CD4-positive, CD25-positive, alpha-beta regulatory T cell (primary cell): Measurements from ENCODE around the gene FAM83E. TPM values are rescaled to one million over a fixed set of nuclear protein-coding genes. Genes with fewer than 3 reads are reported as not detected.
A peak's percentile ranks its signal among the peaks of the same experiment; 100 is the strongest.

Experiments
- ATAC-seq, 2 donors: fragments of 150-1000 bp; cut with Tn5 transposase; one replicate each; pipeline ENCODE4 v1.10.0; 2021; ENCODE audit warnings: low read depth in 2 of 2, moderate number of reproducible peaks in 2 of 2, moderate library complexity in 1 of 2
- DNase-seq, 3 donors: peaks; one replicate each; pipeline versions ENCODE4 v3.0.0 to v3.0.0-alpha.2; 2012 to 2022; ENCODE audit warnings: mixed read lengths in 1 of 3
- H3K27ac ChIP-seq: one replicate; pipeline ENCODE4 v1.7.0; 2013; ENCODE audit warnings: mild to moderate bottlenecking, low read length; ENCODE audit not compliant: insufficient read depth, poor library complexity, severe bottlenecking
- H3K27me3 ChIP-seq: one replicate; pipeline ENCODE4 v1.7.0; 2013; ENCODE audit warnings: low read length; ENCODE audit not compliant: control insufficient read depth, insufficient read depth
- H3K36me3 ChIP-seq: one replicate; pipeline ENCODE4 v1.7.0; 2013; ENCODE audit warnings: mild to moderate bottlenecking, low read length, moderate library complexity; ENCODE audit not compliant: control insufficient read depth, insufficient read depth
- H3K4me1 ChIP-seq: 2 replicates; pipeline ENCODE4 v1.7.0; 2013; ENCODE audit warnings: mild to moderate bottlenecking, low read length; ENCODE audit not compliant: insufficient read depth, control insufficient read depth, poor library complexity, severe bottlenecking
- H3K4me3 ChIP-seq: one replicate; pipeline ENCODE4 v1.7.0; 2013; ENCODE audit warnings: low read depth, mild to moderate bottlenecking, low read length, moderate library complexity
- H3K9me3 ChIP-seq, 2 experiments: 1 replicate in 1 of 2; 2 replicates in 1 of 2; pipeline ENCODE4 v1.7.0; 2013; ENCODE audit warnings: low read length in 2 of 2, mild to moderate bottlenecking in 1 of 2, moderate library complexity in 1 of 2; ENCODE audit not compliant: control insufficient read depth in 2 of 2
- H3K27ac Mint-ChIP-seq, 3 donors: one replicate each; pipeline ENCODE4 v1.8.0; 2020 to 2022; ENCODE audit warnings: mild to moderate bottlenecking in 3 of 3, mixed read lengths in 3 of 3, moderate library complexity in 2 of 3
- H3K27me3 Mint-ChIP-seq: one replicate; pipeline ENCODE4 v1.8.0; 2022; ENCODE audit warnings: mild to moderate bottlenecking, mixed read lengths
- H3K36me3 Mint-ChIP-seq: one replicate; pipeline ENCODE4 v1.8.0; 2020; ENCODE audit warnings: mixed read lengths
- H3K4me1 Mint-ChIP-seq, 4 donors: one replicate each; pipeline ENCODE4 v1.8.0; 2020 to 2022; ENCODE audit warnings: mixed read lengths in 4 of 4, mild to moderate bottlenecking in 1 of 4
- H3K4me3 Mint-ChIP-seq, 4 donors: one replicate each; pipeline ENCODE4 v1.8.0; 2020 to 2022; ENCODE audit warnings: mild to moderate bottlenecking in 4 of 4, mixed read lengths in 4 of 4, moderate library complexity in 3 of 4
- H3K9me3 Mint-ChIP-seq, 7 donors: one replicate each; pipeline ENCODE4 v1.8.0; 2020 to 2022; ENCODE audit warnings: mixed read lengths in 7 of 7, mild to moderate bottlenecking in 3 of 7, moderate library complexity in 2 of 7
- polyA plus RNA-seq, 4 donors: library from polyadenylated mRNA; unstranded; fragments of 300-500 nt; fragmentation: Illumina TruSeq; gene quantifications; one replicate each; pipeline ENCODE4 v1.2.3, GENCODE V29; 2021
- total RNA-seq: library from RNA; stranded (reverse); gene quantifications from one replicate; pipeline ENCODE4 v1.2.3, GENCODE V29; 2022

Gene FAM83E
- total and polyA plus RNA-seq, 5 donors from 2014 or later = 0.31 to 0.76 TPM; not detected in 3

GRCh38 chr19:48624067-48624594 lies 9.3 kb upstream of the FAM83E start:
- Histone ChIP-seq H3K4me1 (peaks cover 22% of the 10 kb centered on the region), H3K27me3 (no peaks in the 10 kb centered on the region), H3K27ac (peak overlapping the region; percentile 70), H3K4me3 (peak overlapping the region; percentile 63), H3K36me3 (no peaks in the 10 kb centered on the region), H3K9me3 (no peaks in the 10 kb centered on the region)
- Mint-ChIP-seq H3K4me1 (peaks cover 6 to 45% (median 30%) of the 10 kb centered on the region in 4 donors), H3K27ac (peak overlapping the region; percentile 85 to 93 (median 85)), H3K27me3 (no peaks in the 10 kb centered on the region), H3K9me3 (no peaks in the 10 kb centered on the region), H3K4me3 (peak overlapping the region; percentile 78 to 91 (median 85)), H3K36me3 (peaks cover 11% of the 10 kb centered on the region)
- DNase-seq (peak; percentile 88 to 99 (median 88)), ATAC-seq (peak; percentile 76 to 77)

GRCh38 chr19:48623556-48624066 lies 8.7 kb upstream of the FAM83E start:
- peaks cover 11% of the 10 kb centered on the region for H3K36me3 Mint-ChIP-seq
- peak overlapping the region; percentile 78 to 91 (median 85) for H3K4me3 Mint-ChIP-seq
- Histone ChIP-seq H3K4me1 (peaks cover 22% of the 10 kb centered on the region), H3K9me3 (no peaks in the 10 kb centered on the region), H3K27me3 (no peaks in the 10 kb centered on the region), H3K4me3 (peak overlapping the region; percentile 63), H3K27ac (peak overlapping the region; percentile 70), H3K36me3 (no peaks in the 10 kb centered on the region)
- H3K27ac Mint-ChIP-seq = peak overlapping the region; percentile 85 to 93 (median 85)
- ATAC-seq = no peak
- H3K9me3 Mint-ChIP-seq = no peaks in the 10 kb centered on the region
- H3K27me3 Mint-ChIP-seq = no peaks in the 10 kb centered on the region
- no peak for DNase-seq
- H3K4me1 Mint-ChIP-seq = peaks cover 7 to 51% (median 32%) of the 10 kb centered on the region in 4 donors

- Mint-ChIP-seq H3K36me3 (peaks cover 18% of the 10 kb centered on the region), H3K4me1 (peaks cover 7 to 73% (median 40%) of the 10 kb centered on the region in 4 donors), H3K27ac (peak overlapping the region; percentile 96 to 98 (median 97)), H3K9me3 (no peaks in the 10 kb centered on the region), H3K4me3 (peak overlapping the region; percentile 97 to 100 (median 98)), H3K27me3 (no peaks in the 10 kb centered on the region)
- Histone ChIP-seq H3K27me3 (no peaks in the 10 kb centered on the region), H3K4me1 (peaks cover 47% of the 10 kb centered on the region), H3K9me3 (no peaks in the 10 kb centered on the region), H3K4me3 (peak overlapping the region; percentile 74), H3K36me3 (peaks cover 26% of the 10 kb centered on the region), H3K27ac (peak overlapping the region; percentile 86)
- DNase-seq (no peak), ATAC-seq (no peak)
These were observed 5.1 kb upstream of the FAM83E start for GRCh38 chr19:48619692-48620585.

- peak within 1 kb of the TSS; percentile 96 to 98 (median 97) for H3K27ac Mint-ChIP-seq
- peaks cover 27% of the 10 kb centered on the region for H3K36me3 ChIP-seq
- peaks cover 44% of the 10 kb centered on the region for H3K4me1 ChIP-seq
- ATAC-seq (peak; percentile 81 to 84), DNase-seq (peak; percentile 90 to 99 (median 95))
- no peaks in the 10 kb centered on the region for H3K9me3 Mint-ChIP-seq
- peak within 1 kb of the TSS; percentile 97 to 100 (median 98) for H3K4me3 Mint-ChIP-seq
- no peaks in the 10 kb centered on the region for H3K9me3 ChIP-seq
- peak within 1 kb of the TSS; percentile 97 for H3K4me3 ChIP-seq
- peaks cover 7 to 68% (median 39%) of the 10 kb centered on the region in 4 donors for H3K4me1 Mint-ChIP-seq
- no peaks in the 10 kb centered on the region for H3K27me3 ChIP-seq
- peak within 1 kb of the TSS; percentile 86 for H3K27ac ChIP-seq
- H3K36me3 Mint-ChIP-seq = peaks cover 21% of the 10 kb centered on the region
- no peaks in the 10 kb centered on the region for H3K27me3 Mint-ChIP-seq
These were observed 4.2 kb upstream of the FAM83E start, which contains the start of the genes RPL18 and SPHK2 for GRCh38 chr19:48618916-48619691. TSS of gene RPL18 (minus strand) at chr19:48619178. CDS start at chr19:48619143, 35 bp downstream. TSS of gene SPHK2 (plus strand) at chr19:48619506. CDS start at chr19:48620515, 1,009 bp downstream.

- H3K4me3 Mint-ChIP-seq = peak overlapping the region; percentile 97 to 100 (median 98)
- no peaks in the 10 kb centered on the region for H3K27me3 Mint-ChIP-seq
- Histone ChIP-seq H3K4me1 (peaks cover 37% of the 10 kb centered on the region), H3K36me3 (peaks cover 27% of the 10 kb centered on the region), H3K27ac (peak overlapping the region; percentile 86), H3K9me3 (no peaks in the 10 kb centered on the region), H3K4me3 (peak overlapping the region; percentile 97), H3K27me3 (no peaks in the 10 kb centered on the region)
- H3K4me1 Mint-ChIP-seq = peaks cover 4 to 61% (median 35%) of the 10 kb centered on the region in 4 donors
- ATAC-seq (no peak), DNase-seq (no peak)
- peak overlapping the region; percentile 96 to 98 (median 97) for H3K27ac Mint-ChIP-seq
- H3K9me3 Mint-ChIP-seq = no peaks in the 10 kb centered on the region
- peaks cover 23% of the 10 kb centered on the region for H3K36me3 Mint-ChIP-seq
These were observed 3.5 kb upstream of the FAM83E start for GRCh38 chr19:48618278-48618915.

GRCh38 chr19:48617146-48617937 lies 2.5 kb upstream of the FAM83E start:
- Histone ChIP-seq H3K4me3 (peak overlapping the region; percentile 97), H3K4me1 (peaks cover 33% of the 10 kb centered on the region), H3K27me3 (no peaks in the 10 kb centered on the region), H3K9me3 (no peaks in the 10 kb centered on the region), H3K27ac (peak overlapping the region; percentile 86), H3K36me3 (peaks cover 27% of the 10 kb centered on the region)
- no peak for ATAC-seq
- Mint-ChIP-seq H3K4me1 (peaks cover 4 to 54% (median 32%) of the 10 kb centered on the region in 4 donors), H3K27me3 (no peaks in the 10 kb centered on the region), H3K36me3 (peaks cover 19% of the 10 kb centered on the region), H3K9me3 (no peaks in the 10 kb centered on the region), H3K27ac (peak overlapping the region in 2 of 3 donors; percentile 96 to 97), H3K4me3 (peak overlapping the region; percentile 97 to 100 (median 98))
- DNase-seq = no peak
